Body of pancreas (tissue), 4 donors: ENCODE results near the gene TMEM129. TPM values are rescaled to one million over a fixed set of nuclear protein-coding genes. Genes with fewer than 3 reads are reported as not detected.

Experiments used
- ATAC-seq: fragments of 150-250 bp; one replicate; pipeline ENCODE4 v1.9.1; 2016
- DNase-seq, 4 donors: peaks; one replicate each; pipeline ENCODE4 v3.0.0-alpha.2; 2019
- H3K27ac ChIP-seq, 4 donors: fragments of 200-600 bp; sonication (generic); 1 replicate in 3 of 4; 2 replicates in 1 of 4; pipeline versions ENCODE4 v1.5.1 to v1.6.1; 2016 to 2019; ENCODE audit warnings: mild to moderate bottlenecking in 1 of 4, mixed read lengths in 1 of 4, moderate library complexity in 1 of 4
- H3K27me3 ChIP-seq, 2 donors: fragments of 200-600 bp; sonication (generic); one replicate each; pipeline ENCODE4 v1.6.0; 2016; ENCODE audit warnings: mild to moderate bottlenecking in 1 of 2
- H3K36me3 ChIP-seq, 2 donors: fragments of 200-600 bp; sonication (generic); replicated peaks in 1 of 2; 2 replicates each; pipeline ENCODE4 v1.5.1; 2016; ENCODE audit warnings: low read depth in 2 of 2; ENCODE audit not compliant: insufficient read depth in 1 of 2
- H3K4me1 ChIP-seq: fragments of 200-600 bp; sonication (generic); one replicate; pipeline ENCODE4 v1.6.0; 2016
- H3K4me3 ChIP-seq, 2 donors: fragments of 200-600 bp; sonication (generic); 1 replicate in 1 of 2; 2 replicates in 1 of 2; pipeline ENCODE4 v1.5.1; 2016 to 2019
- H3K9me3 ChIP-seq, 3 donors: fragments of 200-600 bp; sonication (generic); 1 replicate in 2 of 3; 2 replicates in 1 of 3; pipeline ENCODE4 v1.5.1; 2016
- POLR2A ChIP-seq, 3 donors: fragments of 450-650 bp; IDR thresholded peaks; one replicate each; pipeline ENCODE4 v1.6.1; 2016; ENCODE audit warnings: antibody characterized with exemption in 3 of 3, mild to moderate bottlenecking in 2 of 3
- WGBS, 2 donors: methylation state at CpG; one replicate each; pipeline ENCODE4 v1.1.5; 2017; 5-methylcytosine and 5-hydroxymethylcytosine counted together
- intact Hi-C: fragments of 100-400 bp; cut with DNase I; formaldehyde crosslinking; loops from one replicate; pipeline ENCODE4 v1.15.1; 2023
- total RNA-seq, 2 donors: library from RNA; depleted of rRNA; stranded (reverse); fragments of >200 nt; gene quantifications; one replicate each; pipeline ENCODE4 v1.1.0, GENCODE V29; 2016
- TF ChIP-seq, protein P1 (sequence below), 7 experiments: fragments of 450-650 bp in 4 of 7; fragments of 200-600 bp in 3 of 7; sonication (generic) in 3 of 7; IDR thresholded peaks; one replicate each; pipeline ENCODE4 v1.5.1; 2016 to 2019; ENCODE audit warnings: antibody characterized with exemption in 7 of 7

TMEM129 gene
- total RNA-seq, 2 donors from 2014 or later: 26.7 to 53.1 TPM

DNA sequence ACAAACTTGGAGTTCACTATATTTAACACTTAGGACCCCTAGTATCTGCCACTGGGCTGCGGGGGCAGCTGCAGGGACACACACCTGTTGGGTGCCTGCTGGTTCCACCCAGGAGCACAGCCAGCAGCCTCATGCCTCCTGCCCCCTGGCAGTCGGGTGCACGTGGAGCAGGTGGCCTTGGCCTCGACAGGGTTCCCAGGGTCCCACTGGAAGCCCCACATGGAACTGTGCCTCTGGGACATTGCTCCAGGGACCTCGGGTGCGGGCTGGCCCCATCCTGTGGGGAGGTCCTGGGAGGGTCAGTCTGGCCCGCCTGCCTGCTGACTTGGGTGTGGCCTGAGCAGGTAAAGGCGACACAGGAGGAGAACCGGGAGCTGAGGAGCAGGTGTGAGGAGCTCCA lies 18.2 kb upstream of the TMEM129 start:
- no peaks in the 10 kb centered on the region for H3K36me3 ChIP-seq
- intact Hi-C loops: no loop called here
- TF ChIP-seq POLR2A (IDR thresholded peaks at IDR 0.05): no peak
- TF ChIP-seq, protein P1, sequence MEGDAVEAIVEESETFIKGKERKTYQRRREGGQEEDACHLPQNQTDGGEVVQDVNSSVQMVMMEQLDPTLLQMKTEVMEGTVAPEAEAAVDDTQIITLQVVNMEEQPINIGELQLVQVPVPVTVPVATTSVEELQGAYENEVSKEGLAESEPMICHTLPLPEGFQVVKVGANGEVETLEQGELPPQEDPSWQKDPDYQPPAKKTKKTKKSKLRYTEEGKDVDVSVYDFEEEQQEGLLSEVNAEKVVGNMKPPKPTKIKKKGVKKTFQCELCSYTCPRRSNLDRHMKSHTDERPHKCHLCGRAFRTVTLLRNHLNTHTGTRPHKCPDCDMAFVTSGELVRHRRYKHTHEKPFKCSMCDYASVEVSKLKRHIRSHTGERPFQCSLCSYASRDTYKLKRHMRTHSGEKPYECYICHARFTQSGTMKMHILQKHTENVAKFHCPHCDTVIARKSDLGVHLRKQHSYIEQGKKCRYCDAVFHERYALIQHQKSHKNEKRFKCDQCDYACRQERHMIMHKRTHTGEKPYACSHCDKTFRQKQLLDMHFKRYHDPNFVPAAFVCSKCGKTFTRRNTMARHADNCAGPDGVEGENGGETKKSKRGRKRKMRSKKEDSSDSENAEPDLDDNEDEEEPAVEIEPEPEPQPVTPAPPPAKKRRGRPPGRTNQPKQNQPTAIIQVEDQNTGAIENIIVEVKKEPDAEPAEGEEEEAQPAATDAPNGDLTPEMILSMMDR (IDR thresholded peaks at IDR 0.05): no peak

GRCh38 chr4:1738410-1738809 lies 17.3 kb upstream of the TMEM129 start:
- Histone ChIP-seq H3K9me3 (peaks cover 0 to 7% (median 0%) of the 10 kb centered on the region in 3 donors), H3K4me1 (no peaks in the 10 kb centered on the region), H3K27ac (no peak overlapping the region), H3K27me3 (no peaks in the 10 kb centered on the region), H3K36me3 (no peaks in the 10 kb centered on the region), H3K4me3 (no peak overlapping the region)
- no peak for DNase-seq
- no peak for TF ChIP-seq POLR2A (IDR thresholded peaks at IDR 0.05)
- TF ChIP-seq, protein P1 (IDR thresholded peaks at IDR 0.05): no peak
- WGBS, 2 donors: 96 to 100% methylated on average over 3 to 4 of the region's 4 CpGs
- intact Hi-C loops: no loop called here
- no peak for ATAC-seq

More for the DNA sequence above, 18.2 kb upstream of the TMEM129 start:
- DNase-seq (no peak), ATAC-seq (no peak)
- Histone ChIP-seq H3K27ac (no peak overlapping the region), H3K9me3 (peaks cover 0 to 7% (median 0%) of the 10 kb centered on the region in 3 donors), H3K27me3 (no peaks in the 10 kb centered on the region), H3K4me1 (no peaks in the 10 kb centered on the region), H3K4me3 (no peak overlapping the region)
- 95 to 100% methylated on average over 6 to 9 of the region's 9 CpGs for WGBS, 2 donors

DNA sequence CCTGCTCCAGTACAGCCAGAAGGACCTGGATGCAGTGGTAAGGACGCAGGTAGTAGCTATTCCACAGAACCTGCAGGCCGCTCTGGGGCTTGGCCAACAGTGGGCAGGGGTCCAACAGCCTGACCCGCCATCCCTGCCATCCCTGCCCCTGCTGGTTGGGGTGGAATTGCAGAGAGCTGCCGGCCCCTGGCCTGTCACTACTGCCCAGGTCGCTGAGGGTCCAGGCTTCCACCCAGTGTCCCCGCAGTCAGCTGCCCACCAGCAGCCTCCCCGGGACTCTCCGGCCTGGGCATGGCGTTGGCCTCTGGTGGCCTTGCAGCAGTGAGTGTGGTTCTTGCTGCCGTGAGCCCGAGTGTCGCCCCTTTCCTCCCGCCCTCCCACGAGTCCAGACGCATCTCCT lies 16.5 kb upstream of the TMEM129 start:
- whole genome bisulfite sequencing, 2 donors: 96% methylated on average over 14 of the region's 15 CpGs; no CpG with 5 or more reads in 1 of the 2 donors
- no peak for DNase-seq

GRCh38 chr4:1736812-1737211 lies 15.7 kb upstream of the TMEM129 start:
- H3K4me3 ChIP-seq: no peak overlapping the region
- no peaks in the 10 kb centered on the region for H3K4me1 ChIP-seq
- no peaks in the 10 kb centered on the region for H3K27me3 ChIP-seq
- H3K27ac ChIP-seq: no peak overlapping the region
- WGBS, 2 donors: 95% methylated on average over 13 of the region's 13 CpGs
- no peaks in the 10 kb centered on the region for H3K36me3 ChIP-seq
- intact Hi-C loops: no loop called here
- no peak for ATAC-seq
- no peak for TF ChIP-seq POLR2A (IDR thresholded peaks at IDR 0.05)
- TF ChIP-seq, protein P1 (IDR thresholded peaks at IDR 0.05): no peak
- H3K9me3 ChIP-seq: peaks cover 0 to 7% (median 0%) of the 10 kb centered on the region in 3 donors
- no peak for DNase-seq

More for the DNA sequence above, 16.5 kb upstream of the TMEM129 start:
- H3K27me3 ChIP-seq: no peaks in the 10 kb centered on the region
- no peak for ATAC-seq
- no peak overlapping the region for H3K27ac ChIP-seq
- TF ChIP-seq, protein P1 (IDR thresholded peaks at IDR 0.05): no peak
- no peak for TF ChIP-seq POLR2A (IDR thresholded peaks at IDR 0.05)
- no peaks in the 10 kb centered on the region for H3K36me3 ChIP-seq
- intact Hi-C loops: no loop called here
- peaks cover 0 to 7% (median 0%) of the 10 kb centered on the region in 3 donors for H3K9me3 ChIP-seq
- no peak overlapping the region for H3K4me3 ChIP-seq
- H3K4me1 ChIP-seq: no peaks in the 10 kb centered on the region

- no peak for DNase-seq
- WGBS, 2 donors: 92 to 96% methylated on average over 8 to 20 of the region's 20 CpGs
- H3K4me3 ChIP-seq: no peak overlapping the region
Measured at GRCh38 chr4:1735215-1735614, 14.1 kb upstream of the TMEM129 start.

More at GRCh38 chr4:1735215-1735614, 14.1 kb upstream of the TMEM129 start:
- H3K27me3 ChIP-seq: no peaks in the 10 kb centered on the region
- no peak for ATAC-seq
- TF ChIP-seq POLR2A (IDR thresholded peaks at IDR 0.05): no peak
- TF ChIP-seq, protein P1 (IDR thresholded peaks at IDR 0.05): no peak
- H3K4me1 ChIP-seq: no peaks in the 10 kb centered on the region
- intact Hi-C loops: no loop called here
- H3K9me3 ChIP-seq: peaks cover 0 to 7% (median 0%) of the 10 kb centered on the region in 3 donors
- H3K27ac ChIP-seq: no peak overlapping the region
- H3K36me3 ChIP-seq: no peaks in the 10 kb centered on the region
